K562 (cell line): Measurements from ENCODE around the gene MYH9. TPM values are rescaled to one million over a fixed set of nuclear protein-coding genes. Genes with fewer than 3 reads are reported as not detected.

Experiments used
- ATAC-seq: fragments of 200-7000 bp; cut with Tn5 transposase; 3 replicates; pipeline ENCODE4 v1.9.1; 2020; ENCODE audit warnings: moderate library complexity
- BruUV-seq: library from RNA; stranded (reverse); fragments of 400-500 nt; replicated peaks from 2 replicates; lab custom pipeline; 2021; lab: Mats Ljungman, UMichigan
- CTCF ChIA-PET: fragments of 300-600 bp; formaldehyde crosslinking; extraction: SDS; loops from one replicate; lab custom pipeline; 2021; ENCODE audit warnings: low intra/inter-chr PET ratio; lab: Yijun Ruan, JAX
- POLR2A ChIA-PET: fragments of 300-600, 350-650 bp; sonication (Branson Sonifier 250); formaldehyde crosslinking; extraction: SDS; loops from one replicate; lab custom pipeline; 2021; ENCODE audit warnings: antibody characterized with exemption, inconsistent platforms; lab: Yijun Ruan, JAX
- DNase-seq, 4 experiments: peaks; one replicate each; pipeline versions ENCODE4 v3.0.0 to v3.0.0-alpha.2; 2011 to 2018; ENCODE audit warnings: low spot score in 3 of 4, mixed read lengths in 3 of 4; ENCODE audit errors: extremely low read depth in 1 of 4
- FAIRE-seq: peaks from 2 replicates; lab custom pipeline; 2011; peaks lifted over from hg19 to GRCh38; lab: Jason Lieb, UNC
- H2AFZ ChIP-seq: 2 replicates; pipeline ENCODE4 v1.6.0; 2011; ENCODE audit warnings: low read depth, low read length, control low read depth, inconsistent platforms
- H3K27ac ChIP-seq: fragments of 200-600 bp; 3 replicates; pipeline ENCODE4 v1.8.0; 2011; ENCODE audit warnings: low read depth, mild to moderate bottlenecking, control low read depth, inconsistent platforms, low read length, moderate library complexity, mixed read lengths; ENCODE audit errors: extremely low read depth
- H3K27me3 ChIP-seq, 2 experiments: fragments of 300-600 bp in 1 of 2; 2 replicates in 1 of 2; 3 replicates in 1 of 2; pipeline versions ENCODE4 v1.6.0 to v1.8.0; 2011; ENCODE audit warnings: inconsistent platforms in 2 of 2, low read length in 2 of 2, mild to moderate bottlenecking in 1 of 2, mixed read lengths in 1 of 2, moderate library complexity in 1 of 2; ENCODE audit not compliant: control insufficient read depth in 2 of 2, insufficient read depth in 2 of 2
- H3K36me3 ChIP-seq: fragments of 300-600 bp; 3 replicates; pipeline ENCODE4 v1.8.0; 2011; ENCODE audit warnings: mild to moderate bottlenecking, low read length, inconsistent platforms; ENCODE audit not compliant: control insufficient read depth, insufficient read depth
- H3K4me1 ChIP-seq, 2 experiments: fragments of 200-600 bp in 1 of 2; replicated peaks in 1 of 2; 2 replicates in 1 of 2; 3 replicates in 1 of 2; pipeline versions ENCODE4 v1.5.1 to v1.8.0; 2011; ENCODE audit warnings: inconsistent platforms in 2 of 2, low read length in 2 of 2, mild to moderate bottlenecking in 1 of 2, mixed read lengths in 1 of 2, moderate library complexity in 1 of 2; ENCODE audit not compliant: control insufficient read depth in 2 of 2, insufficient read depth in 2 of 2
- H3K4me2 ChIP-seq: 2 replicates; pipeline ENCODE4 v1.6.1; 2011; ENCODE audit warnings: low read length, control low read depth, inconsistent platforms, mixed read lengths; ENCODE audit not compliant: insufficient read depth
- H3K4me3 ChIP-seq: fragments of 200-600 bp; sonication (generic), shearing (Covaris generic); 2 replicates; pipeline ENCODE4 v1.5.1; 2016; ENCODE audit warnings: control low read depth, inconsistent platforms
- H3K79me2 ChIP-seq: fragments of 200-600 bp; 3 replicates; pipeline ENCODE4 v1.8.0; 2011; ENCODE audit warnings: low read length, inconsistent platforms; ENCODE audit not compliant: control insufficient read depth, insufficient read depth
- H3K9ac ChIP-seq, 2 experiments: 2 replicates each; pipeline versions ENCODE4 v1.6.0 to v1.6.1; 2011; ENCODE audit warnings: low read depth in 2 of 2, low read length in 2 of 2, control low read depth in 1 of 2, inconsistent platforms in 1 of 2, mild to moderate bottlenecking in 1 of 2, mixed read lengths in 1 of 2; ENCODE audit not compliant: insufficient read depth in 1 of 2
- H3K9me1 ChIP-seq: one replicate; pipeline ENCODE4 v1.6.0; 2011; ENCODE audit warnings: inconsistent platforms, mild to moderate bottlenecking, low read length, moderate library complexity; ENCODE audit not compliant: control insufficient read depth, insufficient read depth
- H3K9me3 ChIP-seq: replicated peaks from 2 replicates; pipeline ENCODE4 v1.5.1; 2011; ENCODE audit warnings: low read depth, low read length, inconsistent platforms; ENCODE audit not compliant: control insufficient read depth, insufficient read depth
- H4K20me1 ChIP-seq: replicated peaks from 2 replicates; pipeline ENCODE4 v1.6.1; 2011; ENCODE audit warnings: low read length, inconsistent platforms, mixed read lengths; ENCODE audit not compliant: control insufficient read depth, insufficient read depth
- CBX8 ChIP-seq: fragments of 200-600 bp; sonication (generic); IDR thresholded peaks from 2 replicates; pipeline ENCODE4 v1.6.1; 2012; ENCODE audit warnings: borderline replicate concordance, mixed run types, low read depth, mild to moderate bottlenecking, moderate library complexity, mixed read lengths, low read length, control low read depth, inconsistent platforms; ENCODE audit not compliant: poor library complexity, severe bottlenecking; ENCODE audit errors: extremely low read depth
- MTA1 ChIP-seq: fragments of 450-650 bp; IDR thresholded peaks from 2 replicates; pipeline ENCODE4 v1.6.1; 2017; ENCODE audit warnings: borderline replicate concordance
- NRF1 ChIP-seq, 2 experiments: fragments of 450-650 bp; IDR thresholded peaks in 1 of 2; conservative IDR thresholded peaks in 1 of 2; 2 replicates each; pipeline ENCODE4 v1.6.1; 2014; ENCODE audit warnings: mild to moderate bottlenecking in 2 of 2
- RFX1 ChIP-seq: fragments of 450-650 bp; IDR thresholded peaks from 2 replicates; pipeline ENCODE4 v1.6.1; 2016; ENCODE audit warnings: mild to moderate bottlenecking, moderate library complexity
- TCFL5 ChIP-seq: fragments of 250-450 bp; sonication (Bioruptor Pico); conservative IDR thresholded peaks from 2 replicates; pipeline ENCODE4 v1.6.1; 2021; ENCODE audit warnings: mild to moderate bottlenecking, moderate library complexity, matching md5 sums
- U2AF2 ChIP-seq: fragments of 200-400 bp; formaldehyde crosslinking; optimal IDR thresholded peaks from 2 replicates; pipeline ENCODE3; 2017; ENCODE audit warnings: low read depth, mild to moderate bottlenecking, low read length
- WGBS: fragments of 100-300 bp; shearing (Covaris generic); methylation state at CpG from one replicate; pipeline ENCODE4 v1.1.6; 2016; ENCODE audit warnings: low coverage, mixed read lengths; ENCODE audit not compliant: insufficient coverage; ENCODE audit errors: missing lambda C conversion rate; 5-methylcytosine and 5-hydroxymethylcytosine counted together
- in situ Hi-C: fragments of 300-500 bp; cut with MboI; formaldehyde crosslinking; loops from 4 replicates; pipeline ENCODE4 v1.15.0; 2018; ENCODE audit warnings: inconsistent platforms, mixed read lengths
- intact Hi-C: fragments of 100-400 bp; cut with micrococcal nuclease; formaldehyde crosslinking; loops from 2 replicates; pipeline ENCODE4 v1.14.2; 2022
- polyA plus RNA-seq, 8 experiments: library from polyadenylated mRNA; depleted of rRNA in 4 of 8; stranded (reverse) in 5 of 8; unstranded in 3 of 8; fragments of >200 nt; fragmentation: Nextera tagmentation in 2 of 8; fragmentation: Illumina TruSeq in 1 of 8; extraction: Ambion mirVana in 2 of 8; extraction: Trizol in 1 of 8; gene quantifications; 2 replicates each; pipeline versions ENCODE4 v1.2.1 to v1.2.3, GENCODE V29; 2011 to 2014; ENCODE audit warnings: inconsistent platforms in 1 of 8, missing spikeins in 1 of 8
- total RNA-seq, 7 experiments: library from RNA; depleted of rRNA in 6 of 7; stranded (reverse); fragments of >200 nt in 6 of 7; fragmentation: Illumina TruSeq in 2 of 7; extraction: Trizol in 2 of 7; gene quantifications; 2 replicates each; pipeline versions ENCODE4 v1.2.1 to v1.2.3, GENCODE V29; 2011 to 2021; ENCODE audit warnings: low replicate concordance in 1 of 7
- TF ChIP-seq, protein P1 (sequence below): fragments of 250-450 bp; sonication (Bioruptor Pico); IDR thresholded peaks from 2 replicates; pipeline ENCODE4 v1.5.0; 2021
- TF ChIP-seq, protein P2 (sequence below): fragments of 250-450 bp; sonication (Bioruptor Pico); IDR thresholded peaks from 2 replicates; pipeline ENCODE4 v1.5.0; 2020; ENCODE audit warnings: mild to moderate bottlenecking

Gene MYH9
- total and polyA plus RNA-seq, 9 of the 15 experiments (the other 6 are each of a cell fraction or from before 2014, with no cell fraction given), result 0.71 to 111 (median 24.6) TPM

DNA sequence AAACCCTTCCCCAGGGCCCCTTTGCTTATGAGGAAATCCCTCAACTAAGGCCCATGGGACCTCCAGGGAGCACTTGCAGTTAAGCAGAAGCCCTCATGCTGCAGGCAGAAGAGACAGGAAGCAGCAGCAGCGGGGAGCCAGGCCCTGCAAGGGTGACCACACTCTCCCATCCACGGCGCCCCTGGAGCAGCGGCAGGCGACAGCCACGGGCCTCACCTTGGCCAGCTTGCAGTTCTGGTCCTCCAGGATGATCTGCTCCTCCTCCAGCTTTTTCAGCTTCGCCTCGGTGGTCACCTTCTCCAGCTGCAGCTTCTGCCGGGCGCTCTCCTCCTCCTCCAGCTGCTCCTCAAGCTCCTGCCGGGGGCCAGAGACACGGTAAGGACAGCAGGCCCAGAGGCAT is 87.9 kb downstream of the MYH9 start:
- FAIRE-seq, result no peak
- POLR2A ChIA-PET, result no interaction called here
- in situ Hi-C loops, result loop anchor here (5.0 kb wide), 1 partner anchor 167 kb away; no protein-coding TSS in a partner anchor

DNA sequence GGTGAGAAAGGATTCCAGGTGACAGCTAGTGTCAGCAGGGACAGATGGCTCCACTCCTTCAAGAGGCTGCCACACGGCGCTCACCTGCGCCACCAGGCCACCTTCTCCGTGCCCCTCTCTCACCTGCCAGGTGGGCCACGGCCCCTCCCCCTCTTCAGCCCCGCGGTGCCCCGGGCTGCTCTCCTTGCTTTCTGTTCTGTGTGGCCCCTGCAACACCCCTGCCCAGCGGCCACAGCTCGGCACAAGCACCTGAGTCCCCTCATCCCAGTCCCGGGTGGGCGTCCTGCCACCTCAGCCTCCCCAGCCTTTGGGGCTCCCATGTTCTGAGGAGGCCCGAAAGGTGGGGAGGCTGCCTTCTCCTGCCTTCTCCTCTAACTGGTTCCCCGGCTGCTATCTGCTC is 88.5 kb downstream of the MYH9 start:
- POLR2A ChIA-PET, result no interaction called here
- WGBS, result 76% methylated on average over 4 of the region's 14 CpGs

More for the DNA sequence above, 87.9 kb downstream of the MYH9 start:
- CTCF ChIA-PET, result interaction anchor here (0.6 kb wide), 1 partner anchor 56 kb away, joined by 3 read pairs; no protein-coding TSS in a partner anchor
- intact Hi-C loops, result loop anchor here (5.0 kb wide), 1 partner anchor 172 kb away; no protein-coding TSS in a partner anchor
- no peak overlapping the region for H3K27ac ChIP-seq
- DNase-seq (no peak), ATAC-seq (no peak)
- H3K9me1 ChIP-seq, result no peaks in the 10 kb centered on the region
- no peak overlapping the region for H2AFZ ChIP-seq
- no peak overlapping the region for H3K4me3 ChIP-seq
- no peaks in the 10 kb centered on the region for H3K79me2 ChIP-seq
- peaks cover 88% of the 10 kb centered on the region; the same call in 2 of the 3 replicates for H3K36me3 ChIP-seq
- H3K9me3 ChIP-seq, result no peaks in the 10 kb centered on the region
- BruUV-seq, result no TSS peak
- no peak overlapping the region for H3K9ac ChIP-seq
- H4K20me1 ChIP-seq, result no peaks in the 10 kb centered on the region; the same call in 1 of the 2 replicates
- no peak overlapping the region for H3K4me2 ChIP-seq
- 91% methylated on average over 6 of the region's 12 CpGs for WGBS
- no peak for TF ChIP-seq RFX1
- no peak for TF ChIP-seq U2AF2
- no peak for TF ChIP-seq NRF1 (conservative IDR thresholded peaks at IDR 0.05 in 1 of 2, IDR thresholded peaks at IDR 0.05 in 1 of 2)
- no peak for TF ChIP-seq MTA1
- TF ChIP-seq TCFL5 (CRISPR knock-in tag), result no peak
- H3K4me1 ChIP-seq, result no peaks in the 10 kb centered on the region
- no peaks in the 10 kb centered on the region for H3K27me3 ChIP-seq

More for the DNA sequence above, 88.5 kb downstream of the MYH9 start:
- in situ Hi-C loops (loop anchor here (5.0 kb wide), 1 partner anchor 168 kb away; no protein-coding TSS in a partner anchor), intact Hi-C loops (no loop called here)
- Histone ChIP-seq H3K79me2 (no peaks in the 10 kb centered on the region), H3K4me1 (no peaks in the 10 kb centered on the region), H3K4me2 (no peak overlapping the region), H3K27ac (no peak overlapping the region), H2AFZ (no peak overlapping the region)
- no peak for DNase-seq
- ATAC-seq, result no peak
- TF ChIP-seq, protein P1, sequence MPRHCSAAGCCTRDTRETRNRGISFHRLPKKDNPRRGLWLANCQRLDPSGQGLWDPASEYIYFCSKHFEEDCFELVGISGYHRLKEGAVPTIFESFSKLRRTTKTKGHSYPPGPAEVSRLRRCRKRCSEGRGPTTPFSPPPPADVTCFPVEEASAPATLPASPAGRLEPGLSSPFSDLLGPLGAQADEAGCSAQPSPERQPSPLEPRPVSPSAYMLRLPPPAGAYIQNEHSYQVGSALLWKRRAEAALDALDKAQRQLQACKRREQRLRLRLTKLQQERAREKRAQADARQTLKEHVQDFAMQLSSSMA (CRISPR knock-in tag), result no peak
- no peak for TF ChIP-seq CBX8
- TF ChIP-seq, protein P2, sequence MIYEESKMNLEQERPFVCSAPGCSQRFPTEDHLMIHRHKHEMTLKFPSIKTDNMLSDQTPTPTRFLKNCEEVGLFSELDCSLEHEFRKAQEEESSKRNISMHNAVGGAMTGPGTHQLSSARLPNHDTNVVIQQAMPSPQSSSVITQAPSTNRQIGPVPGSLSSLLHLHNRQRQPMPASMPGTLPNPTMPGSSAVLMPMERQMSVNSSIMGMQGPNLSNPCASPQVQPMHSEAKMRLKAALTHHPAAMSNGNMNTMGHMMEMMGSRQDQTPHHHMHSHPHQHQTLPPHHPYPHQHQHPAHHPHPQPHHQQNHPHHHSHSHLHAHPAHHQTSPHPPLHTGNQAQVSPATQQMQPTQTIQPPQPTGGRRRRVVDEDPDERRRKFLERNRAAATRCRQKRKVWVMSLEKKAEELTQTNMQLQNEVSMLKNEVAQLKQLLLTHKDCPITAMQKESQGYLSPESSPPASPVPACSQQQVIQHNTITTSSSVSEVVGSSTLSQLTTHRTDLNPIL (CRISPR knock-in tag), result no peak
- TF ChIP-seq, all 486 proteins: peak for 0
- BruUV-seq, result no TSS peak
- no peak overlapping the region; a peak in 1 of 4 replicates for H3K9ac ChIP-seq
- no peak overlapping the region for H3K4me3 ChIP-seq
- H3K9me3 ChIP-seq, result no peaks in the 10 kb centered on the region
- no peaks in the 10 kb centered on the region; the same call in 1 of the 2 replicates for H4K20me1 ChIP-seq
- FAIRE-seq, result no peak
- no peaks in the 10 kb centered on the region for H3K9me1 ChIP-seq
- no peaks in the 10 kb centered on the region for H3K27me3 ChIP-seq
- CTCF ChIA-PET, result interaction anchor here (0.6 kb wide), 1 partner anchor 56 kb away, joined by 3 read pairs; no protein-coding TSS in a partner anchor
- H3K36me3 ChIP-seq, result peaks cover 88% of the 10 kb centered on the region; the same call in 2 of the 3 replicates
